Neuronal stem cell (in vitro differentiated cells): Measurements from ENCODE around the gene CPS1.

ENCODE experiments used
- DNase-seq: peaks from one replicate; pipeline ENCODE4 v3.0.0-alpha.2; 2013; ENCODE audit warnings: low spot score
- H2AFZ ChIP-seq: one replicate; pipeline ENCODE4 v1.6.1; 2013; ENCODE audit warnings: mild to moderate bottlenecking, low read length, inconsistent platforms
- H2AK5ac ChIP-seq: 2 replicates; pipeline ENCODE4 v1.6.1; 2013; ENCODE audit warnings: low read depth, mild to moderate bottlenecking, inconsistent platforms, low read length, moderate library complexity, mixed read lengths
- H2BK120ac ChIP-seq: 2 replicates; pipeline ENCODE4 v1.6.1; 2013; ENCODE audit warnings: low read depth, mild to moderate bottlenecking, inconsistent platforms, low read length, moderate library complexity, mixed read lengths
- H2BK12ac ChIP-seq: one replicate; pipeline ENCODE4 v1.6.1; 2013; ENCODE audit warnings: low read length, inconsistent platforms
- H2BK15ac ChIP-seq: 2 replicates; pipeline ENCODE4 v1.6.1; 2013; ENCODE audit warnings: mild to moderate bottlenecking, low read length, inconsistent platforms, mixed read lengths
- H2BK5ac ChIP-seq: one replicate; pipeline ENCODE4 v1.6.1; 2013; ENCODE audit warnings: inconsistent platforms, mild to moderate bottlenecking, low read length, moderate library complexity
- H3K14ac ChIP-seq: one replicate; pipeline ENCODE4 v1.6.1; 2013; ENCODE audit warnings: low read length, inconsistent platforms
- H3K18ac ChIP-seq: 2 replicates; pipeline ENCODE4 v1.6.1; 2013; ENCODE audit warnings: low read length, inconsistent platforms
- H3K23ac ChIP-seq: 2 replicates; pipeline ENCODE4 v1.6.1; 2013; ENCODE audit warnings: low read depth, mild to moderate bottlenecking, mixed read lengths, low read length, inconsistent platforms; ENCODE audit not compliant: poor library complexity
- H3K27ac ChIP-seq: replicated peaks from 3 replicates; pipeline ENCODE4 v1.5.1; 2013; ENCODE audit warnings: low read length, inconsistent platforms
- H3K27me3 ChIP-seq, 3 experiments: 2 replicates each; pipeline ENCODE4 v1.6.1; 2013; ENCODE audit warnings: low read length in 3 of 3, mild to moderate bottlenecking in 2 of 3, inconsistent platforms in 1 of 3, low read depth in 1 of 3, mixed read lengths in 1 of 3, moderate library complexity in 1 of 3; ENCODE audit not compliant: control insufficient read depth in 3 of 3, insufficient read depth in 3 of 3
- H3K36me3 ChIP-seq, 2 donors: replicated peaks in 1 of 2; 2 replicates each; pipeline ENCODE4 v1.6.1; 2013; ENCODE audit warnings: low read length in 2 of 2; ENCODE audit not compliant: control insufficient read depth in 2 of 2, insufficient read depth in 2 of 2
- H3K4ac ChIP-seq: 2 replicates; pipeline ENCODE4 v1.6.1; 2013; ENCODE audit warnings: inconsistent platforms, mild to moderate bottlenecking, low read length, moderate library complexity
- H3K4me1 ChIP-seq, 2 donors: 1 replicate in 1 of 2; 2 replicates in 1 of 2; pipeline ENCODE4 v1.6.1; 2013; ENCODE audit warnings: low read length in 2 of 2, low read depth in 1 of 2; ENCODE audit not compliant: control insufficient read depth in 2 of 2, insufficient read depth in 1 of 2
- H3K4me2 ChIP-seq: one replicate; pipeline ENCODE4 v1.6.1; 2013; ENCODE audit warnings: mild to moderate bottlenecking, low read length, inconsistent platforms; ENCODE audit not compliant: insufficient read depth, poor library complexity, severe bottlenecking
- H3K4me3 ChIP-seq, 2 donors: 2 replicates each; pipeline ENCODE4 v1.5.1; 2013; ENCODE audit warnings: low read length in 2 of 2, mild to moderate bottlenecking in 2 of 2, inconsistent platforms in 1 of 2, moderate library complexity in 1 of 2
- H3K79me1 ChIP-seq: one replicate; pipeline ENCODE4 v1.6.1; 2013; ENCODE audit warnings: low read depth, mild to moderate bottlenecking, inconsistent platforms, low read length, moderate library complexity
- H3K9ac ChIP-seq: one replicate; pipeline ENCODE4 v1.6.1; 2013; ENCODE audit warnings: mild to moderate bottlenecking, low read depth, low read length, inconsistent platforms; ENCODE audit not compliant: poor library complexity
- H3K9me3 ChIP-seq, 2 donors: replicated peaks in 1 of 2; 2 replicates each; pipeline versions ENCODE3 to v1.6.1; 2013; ENCODE audit warnings: low read length in 2 of 2, mild to moderate bottlenecking in 2 of 2, inconsistent platforms in 1 of 2, low read depth in 1 of 2, mixed read lengths in 1 of 2, moderate library complexity in 1 of 2; ENCODE audit not compliant: control insufficient read depth in 2 of 2, insufficient read depth in 1 of 2
- H4K8ac ChIP-seq: one replicate; pipeline ENCODE4 v1.6.1; 2013; ENCODE audit warnings: low read depth, mild to moderate bottlenecking, inconsistent platforms, low read length, moderate library complexity
- H4K91ac ChIP-seq: one replicate; pipeline ENCODE4 v1.6.1; 2013; ENCODE audit warnings: low read length, low read depth, mild to moderate bottlenecking, inconsistent platforms; ENCODE audit not compliant: poor library complexity
- WGBS, 2 donors: extraction: QIAGEN DNeasy Blood & Tissue Kit; methylation state at CpG; one replicate each; pipeline ENCODE4 v1.1.7; 2013; ENCODE audit warnings: missing lambda C conversion rate in 2 of 2, mixed read lengths in 1 of 2; ENCODE audit not compliant: insufficient read length in 2 of 2, insufficient replicate concordance in 1 of 2; ENCODE audit errors: extremely low coverage in 2 of 2; 5-methylcytosine and 5-hydroxymethylcytosine counted together

Gene CPS1

DNA sequence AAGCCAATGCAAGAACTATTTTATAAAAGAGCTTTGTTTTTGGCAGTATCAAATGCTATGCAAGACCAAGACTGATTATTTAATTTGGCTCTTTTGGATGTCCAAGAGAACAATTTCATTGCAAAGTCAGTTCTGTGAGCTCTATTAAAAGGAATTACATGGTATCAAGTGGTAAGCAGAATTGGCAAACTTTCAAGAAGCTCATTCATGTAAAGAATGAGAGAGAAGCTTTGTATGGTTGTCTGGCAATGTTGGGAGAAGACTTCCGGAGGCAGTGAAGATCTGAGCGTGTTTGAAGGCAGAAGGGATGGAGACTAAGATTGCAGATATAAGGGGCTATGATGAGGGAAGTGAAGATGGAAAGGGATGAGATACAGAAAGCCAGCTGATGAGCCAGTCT is 49.6 kb downstream of the CPS1 start:
- no peaks in the 10 kb centered on the region for H3K79me1 ChIP-seq
- no peak for DNase-seq
- no peak overlapping the region for H2AK5ac ChIP-seq
- H3K27ac ChIP-seq, result no peak overlapping the region
- peaks cover 0 to 68% of the 10 kb centered on the region in 2 donors for H3K36me3 ChIP-seq
- no peaks in the 10 kb centered on the region for H3K9me3 ChIP-seq
- H3K4ac ChIP-seq, result no peak overlapping the region
- H3K4me2 ChIP-seq, result no peak overlapping the region
- H2BK120ac ChIP-seq, result no peak overlapping the region
- no CpG with 5 or more reads among the region's 2 CpGs for WGBS, 2 donors
- H3K14ac ChIP-seq, result no peak overlapping the region
- no peak overlapping the region for H4K91ac ChIP-seq
- no peaks in the 10 kb centered on the region for H3K27me3 ChIP-seq
- H3K4me3 ChIP-seq, result no peak overlapping the region
- no peak overlapping the region for H3K18ac ChIP-seq
- H3K23ac ChIP-seq, result no peak overlapping the region
- H2BK5ac ChIP-seq, result no peak overlapping the region
- H3K4me1 ChIP-seq, result no peaks in the 10 kb centered on the region
- H4K8ac ChIP-seq, result no peak overlapping the region
- H3K9ac ChIP-seq, result no peak overlapping the region
- H2AFZ ChIP-seq, result no peak overlapping the region
- H2BK12ac ChIP-seq, result no peak overlapping the region
- no peak overlapping the region for H2BK15ac ChIP-seq

DNA sequence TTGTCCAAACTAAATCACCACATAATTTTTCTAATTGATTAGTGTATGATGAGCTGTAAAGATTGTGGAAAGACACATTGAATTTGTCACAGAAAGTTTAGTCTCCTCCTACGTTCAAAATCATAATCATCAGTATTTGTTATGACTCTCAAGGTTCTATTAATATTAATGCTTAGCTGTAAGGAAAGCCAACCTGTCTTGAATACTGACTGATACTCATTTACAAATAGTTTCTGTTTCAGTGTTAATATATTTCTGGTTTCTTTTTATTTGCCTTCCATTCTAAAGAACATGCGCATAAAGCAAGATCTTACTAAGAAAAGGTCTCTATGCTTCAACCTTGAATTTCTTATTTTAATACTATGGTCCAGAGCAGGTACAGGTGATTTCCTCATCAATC is 55.1 kb downstream of the CPS1 start:
- Histone ChIP-seq H3K18ac (no peak overlapping the region), H2BK5ac (no peak overlapping the region), H4K91ac (no peak overlapping the region), H3K79me1 (no peaks in the 10 kb centered on the region), H3K9me3 (no peaks in the 10 kb centered on the region), H3K27ac (no peak overlapping the region), H3K27me3 (no peaks in the 10 kb centered on the region), H2BK12ac (no peak overlapping the region), H3K4ac (no peak overlapping the region), H3K4me1 (no peaks in the 10 kb centered on the region), H3K9ac (no peak overlapping the region), H3K14ac (no peak overlapping the region), H2AFZ (no peak overlapping the region), H3K4me3 (no peak overlapping the region), H2BK15ac (no peak overlapping the region), H3K36me3 (peaks cover 0 to 34% of the 10 kb centered on the region in 2 donors), H4K8ac (no peak overlapping the region), H3K23ac (no peak overlapping the region), H2BK120ac (no peak overlapping the region), H2AK5ac (no peak overlapping the region), H3K4me2 (no peak overlapping the region)
- no peak for DNase-seq
- WGBS, 2 donors, result no CpG with 5 or more reads among the region's 2 CpGs

- Histone ChIP-seq H3K18ac (no peak overlapping the region), H3K79me1 (no peaks in the 10 kb centered on the region), H3K23ac (no peak overlapping the region), H2BK12ac (no peak overlapping the region), H3K9me3 (no peaks in the 10 kb centered on the region), H2AFZ (no peak overlapping the region), H3K4me3 (no peak overlapping the region), H2BK120ac (no peak overlapping the region), H2BK15ac (no peak overlapping the region), H3K27ac (no peak overlapping the region), H3K4me2 (no peak overlapping the region), H3K36me3 (peaks cover 0 to 5% of the 10 kb centered on the region in 2 donors), H4K8ac (no peak overlapping the region), H3K4me1 (peaks cover 0 to 2% of the 10 kb centered on the region in 2 donors), H2AK5ac (no peak overlapping the region), H3K14ac (no peak overlapping the region), H2BK5ac (no peak overlapping the region), H3K4ac (no peak overlapping the region), H4K91ac (no peak overlapping the region), H3K9ac (no peak overlapping the region), H3K27me3 (no peaks in the 10 kb centered on the region)
- WGBS, 2 donors, result no CpG with 5 or more reads among the region's 2 CpGs
- no peak for DNase-seq
Observed at GRCh38 chr2:210616074-210616473, 59.7 kb downstream of the CPS1 start.

- no peak overlapping the region for H2BK12ac ChIP-seq
- H3K27me3 ChIP-seq, result no peaks in the 10 kb centered on the region
- no peaks in the 10 kb centered on the region for H3K36me3 ChIP-seq
- no peak overlapping the region for H3K23ac ChIP-seq
- no peak overlapping the region for H4K8ac ChIP-seq
- H2AK5ac ChIP-seq, result no peak overlapping the region
- no peak overlapping the region for H3K27ac ChIP-seq
- H3K9ac ChIP-seq, result no peak overlapping the region
- H3K79me1 ChIP-seq, result no peaks in the 10 kb centered on the region
- no peak overlapping the region for H3K4me3 ChIP-seq
- WGBS, 2 donors, result no CpG with 5 or more reads among the region's 1 CpG
- no peak overlapping the region for H3K18ac ChIP-seq
- no peak for DNase-seq
- H3K4me1 ChIP-seq, result peaks cover 0 to 2% of the 10 kb centered on the region in 2 donors
- H2BK120ac ChIP-seq, result no peak overlapping the region
- no peak overlapping the region for H2BK5ac ChIP-seq
- no peak overlapping the region for H4K91ac ChIP-seq
- no peak overlapping the region for H3K4ac ChIP-seq
- no peaks in the 10 kb centered on the region for H3K9me3 ChIP-seq
- no peak overlapping the region for H3K14ac ChIP-seq
- no peak overlapping the region for H3K4me2 ChIP-seq
- no peak overlapping the region for H2AFZ ChIP-seq
- H2BK15ac ChIP-seq, result no peak overlapping the region
Observed at GRCh38 chr2:210617318-210617717, 60.9 kb downstream of the CPS1 start.
